PC-3 (cell line): ENCODE data around the gene BIRC7. TPM values are rescaled to one million over a fixed set of nuclear protein-coding genes. Genes with fewer than 3 reads are reported as not detected.
A peak's percentile ranks its signal among the peaks of the same experiment; 100 is the strongest.

Source experiments
- ATAC-seq: fragments of 200-7000 bp; cut with Tn5 transposase; 2 replicates; pipeline ENCODE4 v1.9.1; 2020; ENCODE audit warnings: mild to moderate bottlenecking, moderate library complexity
- BruUV-seq: library from RNA; stranded (reverse); fragments of 400-500 nt; replicated peaks from 2 replicates; lab custom pipeline; 2021; lab: Mats Ljungman, UMichigan
- CTCF ChIA-PET: fragments of 300-600 bp; sonication (Branson Sonifier 250); formaldehyde crosslinking; loops from one replicate; lab custom pipeline; 2022; ENCODE audit warnings: antibody characterized with exemption; lab: Charles Lee
- POLR2A ChIA-PET: fragments of 300-600 bp; sonication (Branson Sonifier 250); formaldehyde crosslinking; loops from one replicate; lab custom pipeline; 2022; ENCODE audit warnings: antibody characterized with exemption; ENCODE audit not compliant: unreplicated experiment; lab: Charles Lee
- DNase-seq: peaks from one replicate; pipeline ENCODE4 v3.0.0-alpha.2; 2015
- H2AFZ ChIP-seq: fragments of 300-600 bp; sonication (generic); 2 replicates; pipeline ENCODE4 v1.6.0; 2016; ENCODE audit warnings: antibody characterized with exemption, low read length
- H3F3A ChIP-seq: fragments of 300-600 bp; sonication (generic); one replicate; pipeline ENCODE4 v1.6.0; 2017; ENCODE audit warnings: antibody characterized with exemption, low read length, control low read depth, mild to moderate bottlenecking; ENCODE audit not compliant: unreplicated experiment
- H3K27ac ChIP-seq: fragments of 300-600 bp; sonication (generic); 2 replicates; pipeline ENCODE4 v1.5.1; 2016; ENCODE audit warnings: mild to moderate bottlenecking, low read length
- H3K27me3 ChIP-seq: fragments of 300-600 bp; sonication (generic); 2 replicates; pipeline ENCODE4 v1.6.1; 2016; ENCODE audit warnings: low read length, mixed read lengths
- H3K36me3 ChIP-seq: fragments of 300-600 bp; sonication (generic); 2 replicates; pipeline ENCODE4 v1.6.1; 2016; ENCODE audit warnings: low read depth, mixed run types, low read length, mixed read lengths
- H3K4me1 ChIP-seq: fragments of 300-600 bp; sonication (generic); 2 replicates; pipeline ENCODE4 v1.5.1; 2016; ENCODE audit warnings: low read length; ENCODE audit not compliant: insufficient read depth
- H3K4me2 ChIP-seq: fragments of 300-600 bp; sonication (generic); 2 replicates; pipeline ENCODE4 v1.6.0; 2016; ENCODE audit warnings: low read length
- H3K4me3 ChIP-seq: fragments of 300-600 bp; sonication (generic); 2 replicates; pipeline ENCODE4 v1.5.1; 2016; ENCODE audit warnings: mild to moderate bottlenecking, low read length, mixed read lengths
- H3K79me2 ChIP-seq: fragments of 300-600 bp; sonication (generic); 2 replicates; pipeline ENCODE4 v1.6.1; 2017; ENCODE audit warnings: low read length, mixed read lengths
- H3K9ac ChIP-seq: fragments of 300-600 bp; sonication (generic); 2 replicates; pipeline ENCODE4 v1.6.0; 2016; ENCODE audit warnings: mild to moderate bottlenecking, low read length
- H3K9me2 ChIP-seq: fragments of 300-600 bp; sonication (generic); replicated peaks from 2 replicates; pipeline ENCODE4 v1.6.1; 2016; ENCODE audit warnings: mixed run types, low read length, mixed read lengths
- H3K9me3 ChIP-seq: fragments of 300-600 bp; sonication (generic); 2 replicates; pipeline ENCODE4 v1.6.1; 2016; ENCODE audit warnings: low read length, mixed read lengths
- H4K20me1 ChIP-seq: fragments of 300-600 bp; sonication (generic); 2 replicates; pipeline ENCODE4 v1.6.1; 2016; ENCODE audit warnings: low read length, mixed read lengths
- CTCF ChIP-seq: fragments of 300-600 bp; sonication (generic); conservative IDR thresholded peaks from 2 replicates; pipeline ENCODE4 v1.5.1; 2017; ENCODE audit warnings: antibody characterized with exemption, low read depth, mild to moderate bottlenecking, low read length
- EZH2 ChIP-seq: fragments of 300-600 bp; sonication (generic); IDR thresholded peaks from one replicate; pipeline ENCODE4 v1.6.1; 2017; ENCODE audit warnings: antibody characterized with exemption, mild to moderate bottlenecking, low read length; ENCODE audit not compliant: unreplicated experiment
- EZH2phosphoT487 ChIP-seq: fragments of 300-600 bp; sonication (generic); IDR thresholded peaks from 2 replicates; pipeline ENCODE4 v1.6.1; 2018; ENCODE audit warnings: mild to moderate bottlenecking, antibody characterized with exemption, low read length, borderline replicate concordance
- intact Hi-C: fragments of 100-400 bp; cut with micrococcal nuclease; formaldehyde crosslinking; loops from 2 replicates; pipeline ENCODE4 v1.9.0; 2023
- total RNA-seq: library from RNA; depleted of rRNA; stranded (reverse); fragments of >200 nt; gene quantifications from 2 replicates; pipeline ENCODE4 v1.2.3, GENCODE V29; 2014

BIRC7 gene
- total RNA-seq, 1 experiment from 2014 or later = not detected

GRCh38 chr20:63246490-63247288, 11.0 kb downstream of the BIRC7 start:
- DNase-seq = peak; percentile 19
- H2AFZ ChIP-seq = no peak overlapping the region
- no peaks in the 10 kb centered on the region for H3K36me3 ChIP-seq
- peaks cover 26% of the 10 kb centered on the region for H3K27me3 ChIP-seq
- no peak overlapping the region for H3K4me3 ChIP-seq
- no peaks in the 10 kb centered on the region for H3K9me2 ChIP-seq
- POLR2A ChIA-PET = no interaction called here
- H3K4me1 ChIP-seq = peaks cover 15% of the 10 kb centered on the region; the same call in 1 of the 2 replicates
- no peak overlapping the region; the same call in 1 of the 2 replicates for H3K4me2 ChIP-seq
- TF ChIP-seq CTCF (0 out of 2 replicates have a peak, but pooled peaks have one; percentile 8), EZH2phosphoT487 (no peak)
- no peaks in the 10 kb centered on the region for H3F3A ChIP-seq
- H3K9ac ChIP-seq = no peak overlapping the region
- peak; percentile 51 for ATAC-seq
- no peak overlapping the region for H3K27ac ChIP-seq
- no peaks in the 10 kb centered on the region for H3K79me2 ChIP-seq
- intact Hi-C loops = no loop called here
- no TSS peak for BruUV-seq
- H4K20me1 ChIP-seq = no peaks in the 10 kb centered on the region
- no peaks in the 10 kb centered on the region for H3K9me3 ChIP-seq
- CTCF ChIA-PET = interaction anchor here (1.4 kb wide), 1 partner anchor 23 kb away, joined by 4 read pairs; no protein-coding TSS in a partner anchor

DNA sequence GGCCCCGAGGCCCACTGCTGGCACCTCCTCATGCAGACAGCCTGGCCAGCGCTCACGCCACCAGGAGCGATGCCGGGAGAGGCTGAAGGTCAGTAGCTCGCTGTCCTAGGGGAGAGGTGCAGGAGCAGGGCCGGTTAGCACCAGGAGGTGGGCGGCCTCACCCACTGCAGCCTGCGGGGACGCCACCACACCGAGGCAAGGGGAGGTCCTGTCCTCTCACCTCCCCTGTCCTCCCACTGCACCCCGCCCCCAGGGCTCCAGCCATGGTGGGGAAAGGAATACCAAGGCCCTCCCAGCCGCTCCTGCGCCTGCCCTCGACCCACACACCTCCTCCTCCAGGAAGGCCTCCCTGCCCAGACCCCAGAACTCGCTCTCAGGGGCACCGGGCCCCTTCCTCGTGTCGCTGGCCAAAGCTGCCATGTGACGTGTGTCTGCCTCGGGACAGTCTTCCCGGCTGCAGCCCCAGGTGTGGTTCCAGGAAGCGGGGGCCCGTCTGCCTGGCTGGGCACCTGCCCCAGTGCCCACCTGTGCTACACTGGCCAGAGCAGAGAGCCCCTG, 12.0 kb downstream of the BIRC7 start:
- no peak overlapping the region for H3K4me2 ChIP-seq
- no peaks in the 10 kb centered on the region for H3K36me3 ChIP-seq
- H2AFZ ChIP-seq = no peak overlapping the region
- no peaks in the 10 kb centered on the region for H3K9me2 ChIP-seq
- no peak overlapping the region for H3K4me3 ChIP-seq
- no TSS peak for BruUV-seq
- H3K9me3 ChIP-seq = no peaks in the 10 kb centered on the region
- peaks cover 28% of the 10 kb centered on the region for H3K27me3 ChIP-seq
- H3K27ac ChIP-seq = no peak overlapping the region
- H3K9ac ChIP-seq = no peak overlapping the region
- H3F3A ChIP-seq = no peaks in the 10 kb centered on the region
- H4K20me1 ChIP-seq = no peaks in the 10 kb centered on the region
- TF ChIP-seq EZH2phosphoT487 (no peak), CTCF (no peak), EZH2 (no peak)
- no peak for ATAC-seq
- ChIA-PET CTCF (no interaction called here), POLR2A (no interaction called here)
- H3K79me2 ChIP-seq = no peaks in the 10 kb centered on the region
- no peak for DNase-seq
- peaks cover 15% of the 10 kb centered on the region; the same call in 1 of the 2 replicates for H3K4me1 ChIP-seq
- intact Hi-C loops = no loop called here
